ENCODE measurements around the gene RAB26.

RAB26 gene

DNA sequence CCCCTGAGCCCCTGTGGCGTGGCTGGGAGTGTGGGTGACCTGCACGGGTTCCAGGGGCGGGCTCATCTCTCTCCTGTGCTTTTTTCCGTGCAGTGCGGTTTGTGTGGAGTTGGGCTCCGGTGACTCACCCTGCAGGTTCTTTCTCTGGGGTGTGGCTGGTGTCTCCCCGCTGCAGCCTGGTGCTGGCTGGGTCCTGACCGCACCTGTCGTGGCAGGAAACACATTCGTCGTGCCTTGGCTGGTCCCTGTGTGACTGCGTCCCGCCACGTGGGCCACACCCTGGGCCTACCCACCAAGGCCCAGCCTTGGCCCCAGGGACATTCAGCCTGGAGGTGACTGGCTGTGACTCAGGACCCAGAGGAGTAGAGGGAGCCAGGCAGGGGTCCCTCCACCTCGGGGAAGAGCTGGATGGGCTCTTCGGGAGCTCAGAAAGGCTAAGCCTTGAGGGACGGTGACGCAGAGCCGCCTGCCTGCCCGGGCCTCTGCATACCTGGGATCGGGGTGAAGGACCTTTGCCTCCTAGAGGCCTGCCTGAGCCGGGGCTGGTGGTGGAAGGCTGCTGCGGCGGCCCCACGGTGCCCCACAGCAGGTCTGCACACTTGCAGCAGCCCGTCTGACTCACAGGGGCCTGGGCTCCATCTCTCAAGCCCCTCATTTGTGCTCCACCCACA lies 14.9 kb downstream of the RAB26 start:
- DNase-seq = no peak

- DNase-seq = no peak
Observed at GRCh38 chr16:2165861-2166260, 17.4 kb downstream of the RAB26 start.

- DNase-seq = no peak
Observed at GRCh38 chr16:2166263-2167067, 18.0 kb downstream of the RAB26 start.

DNA sequence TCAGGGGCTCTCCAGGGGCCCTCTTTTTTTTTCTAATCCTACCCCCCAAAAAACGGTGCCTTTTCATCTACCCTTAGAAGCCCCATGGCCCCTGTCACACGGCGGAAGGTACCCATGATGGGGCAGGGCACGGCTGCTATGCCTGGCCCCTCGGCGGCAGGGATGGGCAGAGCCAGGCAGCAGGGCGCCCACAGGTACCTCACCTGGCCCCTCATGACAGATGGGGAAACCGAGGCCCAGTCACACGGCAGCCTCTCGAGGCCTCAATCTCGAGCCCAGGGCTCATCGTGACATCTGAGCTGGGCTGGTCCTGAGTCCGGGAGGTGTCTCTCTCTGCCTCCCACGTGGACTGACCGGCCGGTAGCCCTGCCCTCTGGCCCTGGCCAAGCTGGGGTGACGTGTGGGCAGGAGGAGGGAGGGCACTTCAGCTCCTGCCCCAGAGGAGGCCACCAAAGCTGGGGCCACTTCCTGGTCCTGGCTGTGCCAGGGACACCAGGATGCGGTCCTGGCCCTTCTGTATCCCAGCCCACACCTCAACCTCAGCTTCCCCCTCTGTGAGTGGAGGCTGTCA lies 18.7 kb downstream of the RAB26 start:
- no peak for DNase-seq

- DNase-seq = no peak
Observed at GRCh38 chr16:2170080-2170479, 21.7 kb downstream of the RAB26 start.

- DNase-seq = no peak
Observed at GRCh38 chr16:2170587-2171435, 22.4 kb downstream of the RAB26 start.

- no peak for DNase-seq
Observed at GRCh38 chr16:2171601-2172178, 23.3 kb downstream of the RAB26 start.

DNA sequence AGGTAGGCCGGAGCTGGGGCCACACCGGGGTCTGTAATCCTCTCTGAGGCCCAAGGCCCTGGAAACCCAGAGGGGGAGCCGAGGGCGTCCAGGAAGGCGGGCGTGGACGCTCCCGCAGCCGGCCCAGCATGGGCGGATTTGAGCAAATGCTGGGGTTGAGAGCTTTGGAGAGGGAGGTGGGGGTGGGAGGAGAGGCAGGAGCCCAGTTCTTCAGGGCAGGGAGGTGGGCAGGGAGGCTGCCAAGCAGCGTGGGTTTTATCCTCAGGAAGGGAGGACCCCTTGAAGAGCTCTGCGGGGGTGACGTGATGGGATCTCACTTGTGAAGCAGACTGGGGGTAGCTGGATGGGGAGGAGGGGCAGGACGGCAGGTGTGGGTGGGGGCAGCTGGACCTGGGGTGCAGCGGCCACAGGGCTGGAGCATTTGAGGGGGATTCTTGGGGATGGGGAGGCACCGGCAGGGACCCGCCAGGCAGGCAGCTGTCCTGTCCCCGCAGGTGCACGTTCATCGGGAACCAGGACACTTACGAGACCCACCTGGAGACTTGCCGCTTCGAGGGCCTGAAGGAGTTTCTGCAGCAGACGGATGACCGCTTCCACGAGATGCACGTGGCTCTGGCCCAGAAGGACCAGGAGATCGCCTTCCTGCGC lies 24.4 kb downstream of the RAB26 start:
- DNase-seq = no peak

GRCh38 chr16:2173366-2173765 lies 24.9 kb downstream of the RAB26 start:
- no peak for DNase-seq

- no peak for DNase-seq
Observed at GRCh38 chr16:2173916-2174315, 25.5 kb downstream of the RAB26 start.

DNA sequence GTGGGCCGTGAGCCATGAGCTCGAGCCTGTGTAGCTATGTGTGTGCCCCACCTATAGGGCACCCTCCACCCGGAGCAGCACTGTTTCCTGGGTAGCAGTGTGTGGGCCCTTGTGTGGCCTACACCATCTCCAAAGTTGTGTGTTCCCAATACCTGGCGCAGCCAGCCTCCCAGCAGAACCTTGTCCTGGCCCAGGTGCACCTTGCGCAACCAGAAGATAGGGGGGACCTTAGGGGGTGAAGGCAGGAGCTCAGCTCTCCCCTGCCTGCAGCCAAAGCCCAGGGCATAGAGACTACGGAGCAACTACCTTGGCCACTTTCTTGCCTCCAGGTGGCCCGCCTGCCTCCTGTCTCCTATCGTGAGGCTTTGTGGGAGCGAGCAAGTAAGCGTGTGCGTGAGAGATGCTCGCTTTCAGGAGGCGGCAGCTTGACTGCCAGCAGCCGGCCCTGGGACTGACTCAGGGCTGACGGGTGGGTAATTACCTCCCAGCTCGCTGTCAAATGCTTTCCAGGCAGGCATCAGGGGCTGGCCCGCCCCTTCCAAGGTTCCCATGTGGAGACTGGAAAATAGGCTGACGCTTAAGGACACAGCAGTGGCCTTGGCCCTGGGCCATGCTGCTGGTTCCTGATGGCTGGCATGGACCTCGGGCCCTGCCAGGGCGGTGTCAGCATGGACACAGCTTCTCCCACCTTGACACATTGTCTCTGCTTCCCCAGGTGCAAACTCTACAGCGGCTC lies 26.1 kb downstream of the RAB26 start:
- DNase-seq = no peak

GRCh38 chr16:2175454-2175853 lies 27.0 kb downstream of the RAB26 start:
- no peak for DNase-seq

GRCh38 chr16:2176047-2176446 lies 27.6 kb downstream of the RAB26 start:
- DNase-seq = no peak

DNA sequence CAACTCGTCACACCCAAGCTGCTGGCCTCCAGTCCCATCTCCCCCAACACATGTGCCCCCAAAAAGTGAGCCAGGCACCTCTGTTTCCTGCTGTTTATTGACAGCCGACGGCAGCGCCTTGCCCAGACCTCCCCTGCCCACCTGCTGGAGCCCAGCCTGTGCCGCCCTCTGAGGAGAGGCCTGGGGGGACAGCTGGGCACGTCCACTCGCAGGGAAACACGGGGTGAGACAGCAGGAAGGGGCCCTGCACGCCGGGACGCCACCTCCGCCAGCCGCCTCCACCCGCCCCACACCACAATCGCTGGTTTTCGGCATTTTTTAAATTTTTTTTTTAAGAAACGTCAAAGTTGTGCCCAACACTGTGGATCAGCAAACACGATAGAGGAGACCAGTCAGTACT lies 28.7 kb downstream of the RAB26 start:
- DNase-seq = no peak

- DNase-seq = no peak
Observed at GRCh38 chr16:2177561-2177960, 29.1 kb downstream of the RAB26 start.

GRCh38 chr16:2178321-2179106 lies 30.1 kb downstream of the RAB26 start:
- no peak for DNase-seq

DNA sequence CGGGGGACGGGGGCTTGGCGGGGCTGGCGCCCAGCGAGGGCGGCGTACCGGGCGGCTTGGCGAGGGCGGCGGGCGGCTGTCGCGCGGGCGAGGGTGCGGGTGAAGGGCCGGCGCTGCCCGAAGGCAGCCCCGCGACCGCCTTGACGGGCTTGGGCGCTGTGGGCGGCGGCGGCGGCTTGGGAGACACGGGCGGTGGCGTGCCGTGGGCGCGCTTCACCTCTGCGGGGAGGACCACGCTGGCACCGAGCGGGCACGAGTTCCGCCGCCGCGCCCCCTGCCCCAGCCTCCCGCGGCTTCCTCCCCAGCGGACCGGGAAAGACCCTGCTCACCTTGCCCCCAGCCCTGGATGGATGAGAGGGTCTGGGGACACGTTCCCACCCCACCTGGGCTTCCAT lies 30.7 kb downstream of the RAB26 start:
- DNase-seq = no peak

GRCh38 chr16:2179576-2179975 lies 31.2 kb downstream of the RAB26 start:
- no peak for DNase-seq

- no peak for DNase-seq
Observed at GRCh38 chr16:2180461-2180860, 32.0 kb downstream of the RAB26 start.

DNA sequence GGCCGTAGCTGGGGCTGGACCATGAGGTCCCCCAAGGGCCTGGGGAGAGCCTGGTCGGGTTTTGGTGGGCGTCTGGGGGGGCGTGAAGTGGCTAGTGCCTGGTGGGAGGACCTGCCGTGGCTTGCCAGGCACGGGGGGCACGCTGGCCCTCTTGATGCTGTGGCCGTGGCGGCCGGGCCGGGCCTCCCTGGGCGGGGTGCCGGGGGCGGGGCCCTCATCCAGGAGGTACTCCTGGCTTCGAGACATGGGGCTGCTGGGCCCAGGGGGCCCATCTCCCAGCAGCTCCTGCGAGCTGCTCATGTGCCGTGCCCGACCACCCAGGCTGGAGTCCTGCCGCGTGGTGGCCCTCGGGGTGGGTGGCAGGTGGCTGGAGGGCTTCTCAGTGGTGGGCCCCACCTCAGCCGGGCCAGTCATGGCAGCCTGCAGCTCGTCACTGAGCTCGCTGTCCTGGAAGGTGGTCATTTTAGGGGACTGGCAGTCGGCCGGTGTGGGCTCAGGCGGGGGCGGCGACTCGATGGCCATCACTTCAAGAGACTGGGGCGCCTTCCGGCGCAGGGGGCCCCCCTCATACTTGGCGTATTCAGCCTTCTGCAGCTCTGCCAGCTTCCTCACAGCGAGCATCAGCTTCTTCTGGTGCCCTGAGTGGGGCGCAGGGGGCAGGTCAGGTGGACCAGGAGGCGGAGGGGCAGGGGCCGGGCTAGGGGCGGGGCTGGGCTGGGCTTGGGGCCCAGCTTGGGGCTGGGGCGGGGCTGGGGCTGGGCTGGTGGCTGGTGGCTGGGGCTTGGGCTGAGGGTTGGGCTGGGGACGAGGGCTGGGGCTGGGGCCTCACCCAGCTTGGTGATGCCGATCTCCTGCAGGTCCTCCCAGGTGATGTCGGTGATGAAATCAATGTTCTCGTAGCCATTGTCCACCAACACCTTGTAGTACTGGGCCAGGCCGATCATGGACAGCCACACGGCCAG lies 32.8 kb downstream of the RAB26 start:
- DNase-seq = no peak

Data from kidney glomerular epithelial cell (primary cell).